GM12878 (cell line): Measurements from ENCODE around the gene MLEC. TPM values are rescaled to one million over a fixed set of nuclear protein-coding genes. Genes with fewer than 3 reads are reported as not detected.

ENCODE experiments used
- ATAC-seq: fragments of 200-7000 bp; cut with Tn5 transposase; 3 replicates; pipeline ENCODE4 v1.9.1; 2020; ENCODE audit warnings: mild to moderate bottlenecking, moderate library complexity
- BruUV-seq: library from RNA; stranded (reverse); fragments of 400-500 nt; replicated peaks from 2 replicates; lab custom pipeline; 2021; lab: Mats Ljungman, UMichigan
- CTCF ChIA-PET: fragments of 300-600 bp; sonication (Branson Sonifier 250); formaldehyde crosslinking; extraction: SDS; loops from one replicate; lab custom pipeline; 2021; ENCODE audit warnings: inconsistent platforms; lab: Yijun Ruan, JAX
- POLR2A ChIA-PET: fragments of 350-600 bp; formaldehyde crosslinking; extraction: SDS; loops from one replicate; lab custom pipeline; 2021; ENCODE audit warnings: inconsistent platforms; lab: Charles Lee
- RAD21 ChIA-PET: fragments of 300-600 bp; sonication (Branson Sonifier 250); formaldehyde crosslinking; loops from one replicate; lab custom pipeline; 2023; ENCODE audit warnings: antibody characterized with exemption; ENCODE audit not compliant: unreplicated experiment; lab: Charles Lee
- SMC1A ChIA-PET: fragments of 300-600 bp; sonication (Branson Sonifier 250); formaldehyde crosslinking; loops from one replicate; lab custom pipeline; 2023; ENCODE audit not compliant: unreplicated experiment, uncharacterized antibody; lab: Charles Lee
- DNase-seq: peaks from one replicate; pipeline ENCODE4 v3.0.0-alpha.2; 2011; ENCODE audit warnings: low read depth, low spot score
- FAIRE-seq: peaks from 3 replicates; lab custom pipeline; 2011; peaks lifted over from hg19 to GRCh38; lab: Jason Lieb, UNC
- H2AFZ ChIP-seq: 2 replicates; pipeline ENCODE4 v1.6.0; 2011; ENCODE audit warnings: low read depth, low read length, control low read depth; ENCODE audit not compliant: control insufficient read depth
- H3K27ac ChIP-seq: 2 replicates; pipeline ENCODE4 v1.5.1; 2011; ENCODE audit warnings: control low read depth; ENCODE audit not compliant: control insufficient read depth, insufficient read depth
- H3K27me3 ChIP-seq, 2 experiments: replicated peaks in 1 of 2; 2 replicates each; pipeline versions ENCODE4 v1.6.0 to v1.6.1; 2011; ENCODE audit warnings: low read length in 1 of 2; ENCODE audit not compliant: control insufficient read depth in 2 of 2, insufficient read depth in 2 of 2
- H3K36me3 ChIP-seq, 2 experiments: 2 replicates each; pipeline ENCODE4 v1.5.1; 2011; ENCODE audit warnings: low read length in 1 of 2; ENCODE audit not compliant: control insufficient read depth in 2 of 2, insufficient read depth in 2 of 2
- H3K4me1 ChIP-seq: 2 replicates; pipeline ENCODE4 v1.6.1; 2011; ENCODE audit warnings: mild to moderate bottlenecking, low read length, moderate library complexity, mixed read lengths; ENCODE audit not compliant: control insufficient read depth, insufficient read depth
- H3K4me2 ChIP-seq: 2 replicates; pipeline ENCODE4 v1.6.0; 2011; ENCODE audit warnings: control low read depth; ENCODE audit not compliant: control insufficient read depth, insufficient read depth
- H3K4me3 ChIP-seq: fragments of 200-600 bp; sonication (generic); 2 replicates; pipeline ENCODE4 v1.5.1; 2016
- H3K79me2 ChIP-seq: 2 replicates; pipeline ENCODE4 v1.6.0; 2011; ENCODE audit warnings: low read length; ENCODE audit not compliant: control insufficient read depth, insufficient read depth
- H3K9ac ChIP-seq: 2 replicates; pipeline ENCODE4 v1.8.0; 2011; ENCODE audit warnings: low read length, control low read depth, mixed read lengths; ENCODE audit not compliant: control insufficient read depth, insufficient read depth
- H3K9me3 ChIP-seq: replicated peaks from 3 replicates; pipeline ENCODE4 v1.5.1; 2011; ENCODE audit warnings: mild to moderate bottlenecking, low read length; ENCODE audit not compliant: control insufficient read depth, insufficient read depth
- H4K20me1 ChIP-seq: 2 replicates; pipeline ENCODE4 v1.6.0; 2011; ENCODE audit not compliant: control insufficient read depth, insufficient read depth
- ATF7 ChIP-seq: fragments of 450-650 bp; IDR thresholded peaks from 2 replicates; pipeline ENCODE4 v1.6.1; 2016; ENCODE audit warnings: low read depth, mild to moderate bottlenecking
- CBX3 ChIP-seq: fragments of 200-600 bp; sonication (generic); IDR thresholded peaks from 2 replicates; pipeline ENCODE4 v1.6.1; 2016; ENCODE audit warnings: low read depth, borderline replicate concordance
- CBX5 ChIP-seq: sonication (generic); IDR thresholded peaks from 2 replicates; pipeline ENCODE4 v1.6.1; 2016; ENCODE audit warnings: low read depth, moderate library complexity, mild to moderate bottlenecking, inconsistent platforms
- EGR1 ChIP-seq, 2 experiments: IDR thresholded peaks; 1 replicate in 1 of 2; 2 replicates in 1 of 2; pipeline ENCODE4 v1.6.1; 2011 to 2012; ENCODE audit warnings: low read depth in 2 of 2, low read length in 2 of 2, borderline replicate concordance in 1 of 2, mild to moderate bottlenecking in 1 of 2, moderate library complexity in 1 of 2
- ETV6 ChIP-seq, 2 experiments: fragments of 450-650 bp in 1 of 2; IDR thresholded peaks in 1 of 2; conservative IDR thresholded peaks in 1 of 2; 2 replicates each; pipeline ENCODE4 v1.6.1; 2014; ENCODE audit warnings: antibody characterized with exemption in 1 of 2, borderline replicate concordance in 1 of 2, low read depth in 1 of 2, mild to moderate bottlenecking in 1 of 2, moderate library complexity in 1 of 2
- IKZF1 ChIP-seq: fragments of 450-650 bp; conservative IDR thresholded peaks from 2 replicates; pipeline ENCODE4 v1.6.1; 2017; ENCODE audit warnings: antibody characterized with exemption, mild to moderate bottlenecking
- IRF4 ChIP-seq: IDR thresholded peaks from 2 replicates; pipeline ENCODE4 v1.6.1; 2011; ENCODE audit warnings: low read depth, low read length
- JUND ChIP-seq: IDR thresholded peaks from 2 replicates; pipeline ENCODE4 v1.6.1; 2012; ENCODE audit warnings: low read depth, mild to moderate bottlenecking, low read length, improper control_type of control experiment, moderate library complexity
- MYB ChIP-seq: fragments of 150-350 bp; IDR thresholded peaks from 2 replicates; pipeline ENCODE4 v1.6.1; 2014; ENCODE audit warnings: mild to moderate bottlenecking, low read depth, low read length, borderline replicate concordance
- RAD51 ChIP-seq: fragments of 450-650 bp; IDR thresholded peaks from 2 replicates; pipeline ENCODE4 v1.6.1; 2016; ENCODE audit warnings: moderate library complexity, mild to moderate bottlenecking, inconsistent platforms
- RUNX3 ChIP-seq: IDR thresholded peaks from 2 replicates; pipeline ENCODE4 v1.6.1; 2012; ENCODE audit warnings: low read length, inconsistent platforms
- SRF ChIP-seq, 2 experiments: IDR thresholded peaks; 2 replicates each; pipeline ENCODE4 v1.6.1; 2011; ENCODE audit warnings: low read depth in 2 of 2, low read length in 2 of 2, mild to moderate bottlenecking in 1 of 2, moderate library complexity in 1 of 2
- TAF1 ChIP-seq: IDR thresholded peaks from 2 replicates; pipeline ENCODE4 v1.6.1; 2011; ENCODE audit warnings: mild to moderate bottlenecking, low read depth, low read length, borderline replicate concordance
- TCF3 ChIP-seq: IDR thresholded peaks from 2 replicates; pipeline ENCODE4 v1.6.1; 2012; ENCODE audit warnings: low read depth, mild to moderate bottlenecking, low read length, borderline replicate concordance; ENCODE audit not compliant: insufficient read depth
- ZBTB4 ChIP-seq: fragments of 450-650 bp; formaldehyde crosslinking; IDR thresholded peaks from 2 replicates; pipeline ENCODE4 v1.4.0; 2022; ENCODE audit warnings: mild to moderate bottlenecking, moderate library complexity
- ZNF24 ChIP-seq: fragments of 450-650 bp; IDR thresholded peaks from 2 replicates; pipeline ENCODE4 v1.6.1; 2017; ENCODE audit warnings: antibody characterized with exemption, mild to moderate bottlenecking
- WGBS: methylation state at CpG from one replicate; pipeline ENCODE4 v1.1.6; 2016; ENCODE audit warnings: low lambda C conversion rate; ENCODE audit not compliant: insufficient replicate concordance, insufficient coverage; ENCODE audit errors: missing lambda C conversion rate; 5-methylcytosine and 5-hydroxymethylcytosine counted together
- in situ Hi-C: fragments of 300-500 bp; cut with MboI; formaldehyde crosslinking; loops from 9 replicates; pipeline ENCODE4 v1.14.3; 2018; ENCODE audit warnings: mixed read lengths
- intact Hi-C: fragments of 100-400 bp; cut with micrococcal nuclease; formaldehyde crosslinking; loops from one replicate; pipeline ENCODE4 v1.14.2; 2022; ENCODE audit not compliant: unreplicated experiment
- polyA plus RNA-seq, 11 experiments: library from polyadenylated mRNA; depleted of rRNA in 4 of 11; unstranded in 6 of 11; stranded (reverse) in 5 of 11; fragments of >200 nt; fragmentation: Nextera tagmentation in 4 of 11; fragmentation: Illumina TruSeq in 1 of 11; extraction: Ambion mirVana in 4 of 11; extraction: Trizol in 1 of 11; gene quantifications; 1 replicate in 1 of 11; 2 replicates in 10 of 11; pipeline versions ENCODE4 v1.2.1 to v1.2.3, GENCODE V29; 2011 to 2016; ENCODE audit warnings: inconsistent platforms in 2 of 11, missing spikeins in 2 of 11, low read depth in 1 of 11
- total RNA-seq, 4 experiments: library from RNA; depleted of rRNA in 3 of 4; stranded (reverse); fragments of >200 nt in 3 of 4; fragmentation: Illumina TruSeq in 1 of 4; extraction: Trizol in 1 of 4; gene quantifications; 2 replicates each; pipeline versions ENCODE4 v1.2.1 to v1.2.3, GENCODE V29; 2013 to 2021
- TF ChIP-seq, protein P1 (sequence below): fragments of 150-350 bp; IDR thresholded peaks from 2 replicates; pipeline ENCODE4 v1.6.1; 2014; ENCODE audit warnings: mild to moderate bottlenecking, low read depth, low read length
- TF ChIP-seq, protein P2 (sequence below): fragments of 450-650 bp; IDR thresholded peaks from 2 replicates; pipeline ENCODE4 v1.6.1; 2017; ENCODE audit warnings: low read depth, mild to moderate bottlenecking, moderate library complexity

MLEC gene
- total and polyA plus RNA-seq, 10 of the 15 experiments (the other 5 are each of a cell fraction or from before 2014, with no cell fraction given): 26.7 to 172 (median 103) TPM

GRCh38 chr12:120703311-120703942 lies 16.5 kb downstream of the MLEC start:
- SMC1A ChIA-PET: interaction anchor here (0.6 to 2.7 kb wide), 4 partner anchors 22 to 262 kb away, joined by 3 to 9 read pairs (median 3); partner anchors contain the start of gene ACADS
- no peak for ATAC-seq
- Histone ChIP-seq H3K9me3 (no peaks in the 10 kb centered on the region), H3K27ac (no peak overlapping the region), H3K4me2 (no peak overlapping the region), H3K9ac (no peak overlapping the region), H3K36me3 (peaks cover 16 to 20% of the 10 kb centered on the region in 2 experiments), H2AFZ (no peak overlapping the region), H4K20me1 (no peaks in the 10 kb centered on the region), H3K79me2 (no peaks in the 10 kb centered on the region), H3K4me3 (no peak overlapping the region), H3K27me3 (no peaks in the 10 kb centered on the region), H3K4me1 (no peaks in the 10 kb centered on the region)
- no peak for DNase-seq
- in situ Hi-C loops (no loop called here), intact Hi-C loops (no loop called here)
- no peak for FAIRE-seq
- CTCF ChIA-PET: interaction anchor here (1.1 to 4.3 kb wide), 2 partner anchors 12 to 55 kb away, joined by 3 to 18 read pairs; no protein-coding TSS in a partner anchor
- 95% methylated on average over 11 of the region's 11 CpGs for WGBS
- no TSS peak for BruUV-seq
- RAD21 ChIA-PET: interaction anchor here (1.5 kb wide), 1 partner anchor 11 kb away, joined by 5 read pairs; no protein-coding TSS in a partner anchor
- POLR2A ChIA-PET: interaction anchor here (0.6 kb wide), 1 partner anchor 201 kb away, joined by 3 read pairs; no protein-coding TSS in a partner anchor
- TF ChIP-seq CBX5 (no peak), MYB (no peak), IRF4 (no peak), RUNX3 (no peak), ATF7 (no peak), EGR1 (IDR thresholded peaks at IDR 0.05; ENCODE audit: borderline replicate concordance in 1 of 2, low read depth in 2 of 2, low read length in 2 of 2) (no peak), TAF1 (no peak), ZNF24 (no peak), TCF3 (no peak), IKZF1 (no peak), JUND (no peak), ZBTB4 (no peak), ETV6 (conservative IDR thresholded peaks at IDR 0.05 in 1 of 2, IDR thresholded peaks at IDR 0.05 in 1 of 2; ENCODE audit: borderline replicate concordance in 1 of 2, low read depth in 1 of 2) (no peak), SRF (IDR thresholded peaks at IDR 0.05; ENCODE audit: low read depth in 2 of 2, low read length in 2 of 2) (no peak), CBX3 (no peak), RAD51 (no peak)
- TF ChIP-seq, protein P1, sequence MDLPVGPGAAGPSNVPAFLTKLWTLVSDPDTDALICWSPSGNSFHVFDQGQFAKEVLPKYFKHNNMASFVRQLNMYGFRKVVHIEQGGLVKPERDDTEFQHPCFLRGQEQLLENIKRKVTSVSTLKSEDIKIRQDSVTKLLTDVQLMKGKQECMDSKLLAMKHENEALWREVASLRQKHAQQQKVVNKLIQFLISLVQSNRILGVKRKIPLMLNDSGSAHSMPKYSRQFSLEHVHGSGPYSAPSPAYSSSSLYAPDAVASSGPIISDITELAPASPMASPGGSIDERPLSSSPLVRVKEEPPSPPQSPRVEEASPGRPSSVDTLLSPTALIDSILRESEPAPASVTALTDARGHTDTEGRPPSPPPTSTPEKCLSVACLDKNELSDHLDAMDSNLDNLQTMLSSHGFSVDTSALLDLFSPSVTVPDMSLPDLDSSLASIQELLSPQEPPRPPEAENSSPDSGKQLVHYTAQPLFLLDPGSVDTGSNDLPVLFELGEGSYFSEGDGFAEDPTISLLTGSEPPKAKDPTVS: no peak
- TF ChIP-seq, protein P2, sequence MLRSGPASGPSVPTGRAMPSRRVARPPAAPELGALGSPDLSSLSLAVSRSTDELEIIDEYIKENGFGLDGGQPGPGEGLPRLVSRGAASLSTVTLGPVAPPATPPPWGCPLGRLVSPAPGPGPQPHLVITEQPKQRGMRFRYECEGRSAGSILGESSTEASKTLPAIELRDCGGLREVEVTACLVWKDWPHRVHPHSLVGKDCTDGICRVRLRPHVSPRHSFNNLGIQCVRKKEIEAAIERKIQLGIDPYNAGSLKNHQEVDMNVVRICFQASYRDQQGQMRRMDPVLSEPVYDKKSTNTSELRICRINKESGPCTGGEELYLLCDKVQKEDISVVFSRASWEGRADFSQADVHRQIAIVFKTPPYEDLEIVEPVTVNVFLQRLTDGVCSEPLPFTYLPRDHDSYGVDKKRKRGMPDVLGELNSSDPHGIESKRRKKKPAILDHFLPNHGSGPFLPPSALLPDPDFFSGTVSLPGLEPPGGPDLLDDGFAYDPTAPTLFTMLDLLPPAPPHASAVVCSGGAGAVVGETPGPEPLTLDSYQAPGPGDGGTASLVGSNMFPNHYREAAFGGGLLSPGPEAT: no peak
